GM12873 (cell line): ENCODE data around the gene GASK1A.

Experiments
- TF ChIP-seq, protein P1 (sequence below): IDR thresholded peaks from 2 replicates; pipeline ENCODE4 v1.5.1; 2012; ENCODE audit warnings: low read depth, mild to moderate bottlenecking, moderate library complexity, low read length, control low read depth; ENCODE audit not compliant: insufficient read depth; ENCODE audit errors: missing control alignments

Gene GASK1A

DNA sequence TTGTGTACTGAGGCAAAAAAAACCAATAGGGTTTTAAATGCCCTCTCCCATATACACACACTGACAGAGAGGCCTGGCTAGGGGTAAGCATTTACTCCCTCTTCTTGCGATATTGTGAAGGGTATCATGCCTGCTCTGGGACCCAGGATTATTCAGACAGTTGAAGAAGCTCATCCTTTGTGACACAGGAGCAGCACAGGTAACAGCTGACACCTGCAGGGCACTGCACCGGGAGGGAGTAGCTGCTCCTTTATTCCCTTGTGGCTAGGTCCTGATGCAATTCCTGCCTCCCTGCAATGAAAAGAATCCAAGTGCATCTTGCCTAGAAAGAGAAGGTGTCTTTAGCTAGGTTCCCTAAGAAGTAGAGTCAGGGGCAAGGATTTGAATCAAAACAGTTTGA is 103.3 kb downstream of the GASK1A start:
- TF ChIP-seq, protein P1, sequence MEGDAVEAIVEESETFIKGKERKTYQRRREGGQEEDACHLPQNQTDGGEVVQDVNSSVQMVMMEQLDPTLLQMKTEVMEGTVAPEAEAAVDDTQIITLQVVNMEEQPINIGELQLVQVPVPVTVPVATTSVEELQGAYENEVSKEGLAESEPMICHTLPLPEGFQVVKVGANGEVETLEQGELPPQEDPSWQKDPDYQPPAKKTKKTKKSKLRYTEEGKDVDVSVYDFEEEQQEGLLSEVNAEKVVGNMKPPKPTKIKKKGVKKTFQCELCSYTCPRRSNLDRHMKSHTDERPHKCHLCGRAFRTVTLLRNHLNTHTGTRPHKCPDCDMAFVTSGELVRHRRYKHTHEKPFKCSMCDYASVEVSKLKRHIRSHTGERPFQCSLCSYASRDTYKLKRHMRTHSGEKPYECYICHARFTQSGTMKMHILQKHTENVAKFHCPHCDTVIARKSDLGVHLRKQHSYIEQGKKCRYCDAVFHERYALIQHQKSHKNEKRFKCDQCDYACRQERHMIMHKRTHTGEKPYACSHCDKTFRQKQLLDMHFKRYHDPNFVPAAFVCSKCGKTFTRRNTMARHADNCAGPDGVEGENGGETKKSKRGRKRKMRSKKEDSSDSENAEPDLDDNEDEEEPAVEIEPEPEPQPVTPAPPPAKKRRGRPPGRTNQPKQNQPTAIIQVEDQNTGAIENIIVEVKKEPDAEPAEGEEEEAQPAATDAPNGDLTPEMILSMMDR = no peak

DNA sequence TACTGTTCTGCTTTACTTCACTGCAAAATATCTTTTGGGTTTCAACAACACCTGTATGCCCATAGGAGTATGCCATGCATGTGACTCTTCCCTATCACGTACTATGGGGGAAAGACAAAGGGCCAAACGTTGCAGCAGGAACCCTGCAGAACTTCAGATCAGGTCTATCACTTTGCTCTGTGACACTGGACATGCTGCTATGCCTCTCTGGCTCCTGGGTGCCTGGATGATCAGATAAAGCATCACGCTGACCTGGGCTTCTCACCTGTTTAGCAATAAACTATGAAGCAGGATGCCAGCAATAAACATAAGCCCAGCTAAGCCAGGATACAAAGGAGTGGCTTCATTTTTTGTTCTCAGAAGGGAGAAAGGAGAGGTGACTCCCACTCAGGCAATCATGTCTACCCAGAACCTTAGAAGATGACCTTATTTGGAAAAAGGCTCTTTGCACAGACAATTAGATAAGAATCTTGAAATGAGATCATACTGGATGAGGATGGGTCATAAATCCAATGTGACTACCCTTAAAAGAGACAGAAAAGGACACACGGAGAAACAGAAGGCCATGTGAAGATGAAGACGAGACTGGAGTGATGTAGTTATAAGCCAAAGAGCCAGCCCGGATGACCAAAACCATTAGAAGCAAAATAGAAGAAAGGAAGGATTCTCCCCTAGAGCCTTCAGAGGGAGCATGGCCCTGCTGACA is 107.5 kb downstream of the GASK1A start:
- TF ChIP-seq, protein P1 = no peak

DNA sequence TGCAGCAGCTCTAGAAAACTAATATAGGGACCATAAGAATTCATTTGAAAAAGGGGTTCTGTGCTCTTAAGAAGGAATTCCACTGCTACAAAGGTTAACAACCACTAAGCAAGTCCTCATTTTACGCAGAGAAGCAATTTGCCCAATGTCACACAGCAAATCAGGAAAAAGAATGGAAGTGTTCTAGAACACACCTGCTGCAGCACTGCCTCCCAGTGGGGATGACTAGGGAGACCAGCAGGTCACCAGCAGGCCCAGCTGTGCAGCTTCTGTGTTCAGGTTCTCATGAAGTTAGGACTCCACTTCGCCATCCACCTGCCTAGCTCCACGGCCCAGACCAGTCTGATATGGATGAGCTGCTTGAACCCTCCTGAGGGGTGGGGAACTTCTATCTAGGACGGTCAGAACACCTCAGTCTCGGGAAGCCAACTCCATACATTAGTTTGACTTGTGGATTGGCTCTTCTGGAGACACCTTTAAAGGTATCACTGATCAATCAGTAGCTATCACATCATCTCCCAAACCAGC is 108.2 kb downstream of the GASK1A start:
- TF ChIP-seq, protein P1 = no peak

DNA sequence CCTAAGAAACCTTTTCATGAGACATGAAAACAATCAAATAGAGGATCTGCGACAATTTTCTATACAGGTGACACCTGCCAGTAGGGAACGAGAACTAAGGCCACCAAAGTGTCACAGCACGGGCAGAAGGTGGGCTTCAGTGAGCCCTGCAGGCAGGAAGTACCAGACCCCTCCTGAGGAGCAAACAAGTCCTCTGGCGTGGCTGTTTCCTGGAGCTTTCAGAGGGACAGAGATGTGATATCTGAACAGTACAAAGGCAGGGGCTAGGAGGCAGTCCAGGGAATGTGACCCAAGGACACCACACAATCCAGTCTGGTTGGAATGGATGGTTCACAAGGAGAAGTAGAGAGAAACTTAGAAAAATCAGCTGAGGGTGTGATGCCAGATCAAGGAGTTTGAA is 110.0 kb downstream of the GASK1A start:
- TF ChIP-seq, protein P1 = no peak

DNA sequence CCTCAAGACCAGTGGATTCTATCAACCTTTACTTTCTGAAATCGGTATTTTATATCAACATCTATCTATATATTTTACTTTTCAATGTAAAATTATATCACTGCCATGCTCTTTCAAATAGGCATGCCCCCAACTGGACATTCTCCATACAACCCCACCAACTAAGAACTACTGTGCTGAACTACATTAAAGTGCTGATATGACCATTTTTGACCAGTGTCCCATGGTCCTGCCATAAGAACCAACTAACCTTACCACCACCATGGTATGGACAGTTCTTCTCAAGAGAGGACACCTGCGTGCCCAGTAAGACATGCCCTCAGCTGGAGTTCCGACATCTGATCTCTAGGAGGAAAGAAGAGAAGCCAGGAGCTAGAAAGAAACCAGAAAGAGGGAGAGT is 111.1 kb downstream of the GASK1A start:
- TF ChIP-seq, protein P1 = no peak

DNA sequence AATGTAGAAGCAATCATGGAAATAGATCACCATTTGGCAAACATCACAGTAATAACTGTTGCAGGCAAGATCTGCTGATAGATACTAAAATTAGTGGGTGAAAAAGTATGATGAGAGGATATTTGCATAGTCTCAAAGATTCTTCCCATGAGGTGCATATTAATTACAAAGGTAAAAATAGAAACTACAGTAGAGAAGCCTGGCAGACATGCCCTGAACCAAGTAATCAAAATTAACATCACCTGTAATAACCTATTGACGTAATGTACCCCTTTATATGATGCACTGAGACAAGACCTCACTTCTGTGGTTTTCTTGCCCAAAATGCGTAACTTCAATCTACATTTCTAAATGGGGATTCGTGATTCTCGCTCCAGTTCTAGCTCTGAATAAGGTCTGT is 112.4 kb downstream of the GASK1A start:
- TF ChIP-seq, protein P1 = no peak

DNA sequence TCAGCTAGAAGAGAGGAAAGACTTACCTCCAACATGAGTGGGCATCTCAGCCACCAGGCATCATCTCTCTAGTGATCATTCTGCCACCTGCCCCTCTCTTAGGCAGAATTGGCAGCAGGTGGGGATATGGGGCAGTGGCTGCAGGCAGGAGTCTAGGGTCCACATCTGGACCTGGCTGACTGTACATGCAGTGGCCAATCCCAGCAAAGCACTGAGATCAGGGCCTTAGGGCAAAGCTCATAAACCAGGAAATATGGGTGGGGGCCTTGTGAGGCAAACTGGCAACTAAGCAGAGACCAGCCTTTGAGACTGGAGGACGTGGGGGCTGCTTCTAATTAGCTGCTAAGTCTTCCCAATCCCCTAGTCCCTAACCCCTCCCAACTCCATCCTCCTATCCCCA is 113.9 kb downstream of the GASK1A start:
- TF ChIP-seq, protein P1 = no peak
